HG02610 (cell line): ENCODE data around the gene LRRC4C.
"Not testable (repeated sequence)": the region's sequence is repeated elsewhere in the genome, so short reads cannot be mapped to it uniquely, and the experiment has no call there.

Source experiments
- ATAC-seq: cut with Tn5 transposase; IDR thresholded peaks from one replicate; pipeline ENCODE4 v1.9.1; 2021; ENCODE audit warnings: mild to moderate bottlenecking, moderate library complexity; ENCODE audit not compliant: unreplicated experiment

The LRRC4C gene

DNA sequence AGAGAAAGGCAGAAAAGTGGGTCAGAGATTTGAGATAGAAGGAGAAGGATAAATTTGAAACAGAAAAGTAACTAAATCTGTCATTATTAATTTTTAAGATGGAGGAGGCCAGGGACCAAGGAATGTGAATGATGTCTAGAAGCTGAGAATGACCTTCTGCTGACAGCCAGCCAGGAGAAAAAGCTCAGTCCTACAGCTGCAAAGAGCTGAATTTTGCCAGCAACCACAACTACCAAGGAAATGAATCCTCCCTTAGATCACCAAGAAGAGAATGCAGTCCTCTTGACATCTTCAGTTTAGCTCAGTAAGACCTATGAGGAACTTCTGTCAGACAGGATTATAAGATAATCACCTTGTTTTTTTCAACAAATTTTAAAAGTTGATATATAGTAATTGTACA is 538.2 kb downstream of the LRRC4C start:
- no peak for ATAC-seq

DNA sequence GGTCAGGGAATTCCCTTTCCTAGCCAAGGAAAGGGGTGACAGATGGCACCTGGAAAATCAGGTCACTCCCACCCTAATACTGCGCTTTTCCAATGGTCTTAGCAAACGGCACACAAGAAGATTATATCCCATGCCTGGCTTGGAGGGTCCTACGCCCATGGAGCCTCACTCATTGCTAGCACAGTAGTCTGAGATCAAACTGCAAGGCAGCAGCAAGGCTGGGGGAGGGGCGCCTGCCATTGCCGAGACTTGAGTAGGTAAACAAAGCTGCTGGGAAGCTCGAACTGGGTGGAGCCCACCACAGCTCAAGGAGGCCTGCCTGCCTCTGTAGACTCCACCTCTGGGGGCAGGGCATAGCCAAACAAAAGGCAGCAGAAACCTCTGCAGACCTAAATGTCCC is 548.7 kb downstream of the LRRC4C start:
- ATAC-seq: not testable (repeated sequence)

GRCh38 chr11:40894501-40894900 is 565.0 kb downstream of the LRRC4C start:
- ATAC-seq: no peak

GRCh38 chr11:40885250-40885954 is 574.0 kb downstream of the LRRC4C start:
- no peak for ATAC-seq

- no peak for ATAC-seq
Measured at GRCh38 chr11:40882301-40882700, 577.2 kb downstream of the LRRC4C start.

DNA sequence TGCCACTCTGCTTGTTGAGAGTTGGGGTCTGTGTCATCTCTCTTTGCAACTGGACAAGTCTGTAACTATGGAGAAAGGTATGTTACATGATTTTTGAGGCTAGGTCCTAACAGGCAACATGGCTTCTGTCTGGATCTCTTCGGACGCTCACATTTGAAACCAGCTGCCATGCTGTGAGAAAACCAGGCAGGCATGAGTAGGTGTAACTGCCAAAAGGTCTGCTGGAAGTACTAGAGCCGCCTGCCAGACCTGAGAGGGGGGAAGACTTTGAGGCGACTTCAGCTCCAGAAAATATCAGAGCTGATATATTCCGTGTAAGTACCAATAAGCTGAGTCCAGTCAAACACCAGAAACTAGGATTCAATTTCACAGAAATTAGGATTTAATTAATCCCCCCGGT is 579.5 kb downstream of the LRRC4C start:
- no peak for ATAC-seq

DNA sequence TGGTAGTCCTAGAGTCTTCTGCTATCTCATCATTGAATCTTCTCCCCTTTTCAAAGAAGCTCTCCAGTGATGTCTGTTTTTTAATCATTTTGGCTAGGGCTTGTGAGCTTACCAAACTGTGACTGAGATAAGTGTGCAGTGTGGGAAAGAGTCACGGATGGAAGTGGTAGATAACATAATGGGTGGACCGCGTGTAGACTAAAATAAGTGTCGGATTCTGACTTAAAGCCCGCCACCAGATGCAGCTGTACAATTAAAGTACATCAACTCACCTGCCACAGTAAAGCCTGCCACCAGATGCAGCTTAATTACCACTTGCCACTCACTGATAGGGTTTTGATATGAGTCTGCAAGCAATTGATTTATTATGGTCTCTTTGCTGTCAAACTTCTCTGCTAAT is 581.5 kb downstream of the LRRC4C start:
- ATAC-seq: no peak

DNA sequence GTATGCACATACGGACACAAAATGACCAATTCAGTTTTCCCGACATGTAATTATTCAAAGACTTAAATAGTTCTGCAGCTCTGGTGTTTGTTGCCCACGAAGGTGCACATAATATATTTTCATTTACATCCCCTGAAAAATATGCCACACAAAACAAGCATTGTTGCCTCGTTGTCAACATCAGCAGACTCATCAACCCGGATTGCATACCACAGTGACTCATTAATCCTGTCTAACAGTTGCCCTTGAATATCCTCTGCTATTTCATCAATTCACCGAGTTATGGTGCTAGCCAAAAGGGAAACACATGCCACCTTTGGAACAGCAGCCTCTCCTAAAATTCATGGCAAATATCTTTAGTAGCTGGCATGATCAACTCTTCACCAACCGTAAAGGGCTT is 582.2 kb downstream of the LRRC4C start:
- no peak for ATAC-seq

GRCh38 chr11:40867991-40868632 is 591.3 kb downstream of the LRRC4C start:
- ATAC-seq: no peak

DNA sequence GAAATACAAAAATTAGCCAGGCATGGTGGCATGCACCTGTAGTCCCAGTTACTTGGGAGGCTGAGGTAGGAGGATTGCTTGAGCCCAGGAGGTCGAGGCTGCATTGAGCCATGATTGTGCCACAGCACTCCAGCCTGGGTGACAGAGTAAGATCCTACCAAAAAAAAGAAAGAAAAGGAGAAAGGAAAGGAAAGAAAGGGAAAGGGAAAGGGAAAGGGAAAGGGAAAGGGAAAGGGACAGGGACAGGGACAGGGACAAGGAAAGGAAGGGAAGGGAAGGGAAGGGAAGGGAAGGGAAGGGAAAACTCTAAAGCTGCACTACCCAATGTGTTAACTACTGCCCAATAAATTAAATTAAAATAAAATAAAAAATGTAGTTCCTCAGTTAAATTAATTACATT is 601.7 kb downstream of the LRRC4C start:
- ATAC-seq: not testable (repeated sequence)

GRCh38 chr11:40842750-40843339 is 616.6 kb downstream of the LRRC4C start:
- ATAC-seq: no peak

GRCh38 chr11:40841231-40841630 is 618.2 kb downstream of the LRRC4C start:
- no peak for ATAC-seq

- no peak for ATAC-seq
Measured at GRCh38 chr11:40838181-40838683, 621.2 kb downstream of the LRRC4C start.

- no peak for ATAC-seq
Measured at GRCh38 chr11:40827116-40827515, 632.3 kb downstream of the LRRC4C start.

DNA sequence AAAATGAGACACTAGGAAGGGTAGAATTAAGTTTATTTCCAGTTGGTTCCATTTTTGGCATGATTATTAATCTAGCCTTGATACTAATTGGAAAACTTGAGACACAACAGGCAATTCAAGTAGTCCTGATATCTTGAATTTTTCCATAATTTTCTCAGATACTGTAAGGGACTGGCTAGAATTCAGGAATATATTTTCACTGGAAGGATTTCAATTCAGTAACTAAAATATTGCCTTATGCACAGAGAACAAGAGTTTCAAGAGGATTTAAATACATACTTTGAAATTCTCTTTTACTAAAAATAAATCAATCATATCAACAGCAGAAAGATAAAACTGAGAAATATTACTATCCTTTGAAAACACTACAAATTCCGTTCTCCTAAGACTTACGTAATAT is 632.9 kb downstream of the LRRC4C start:
- ATAC-seq: no peak

DNA sequence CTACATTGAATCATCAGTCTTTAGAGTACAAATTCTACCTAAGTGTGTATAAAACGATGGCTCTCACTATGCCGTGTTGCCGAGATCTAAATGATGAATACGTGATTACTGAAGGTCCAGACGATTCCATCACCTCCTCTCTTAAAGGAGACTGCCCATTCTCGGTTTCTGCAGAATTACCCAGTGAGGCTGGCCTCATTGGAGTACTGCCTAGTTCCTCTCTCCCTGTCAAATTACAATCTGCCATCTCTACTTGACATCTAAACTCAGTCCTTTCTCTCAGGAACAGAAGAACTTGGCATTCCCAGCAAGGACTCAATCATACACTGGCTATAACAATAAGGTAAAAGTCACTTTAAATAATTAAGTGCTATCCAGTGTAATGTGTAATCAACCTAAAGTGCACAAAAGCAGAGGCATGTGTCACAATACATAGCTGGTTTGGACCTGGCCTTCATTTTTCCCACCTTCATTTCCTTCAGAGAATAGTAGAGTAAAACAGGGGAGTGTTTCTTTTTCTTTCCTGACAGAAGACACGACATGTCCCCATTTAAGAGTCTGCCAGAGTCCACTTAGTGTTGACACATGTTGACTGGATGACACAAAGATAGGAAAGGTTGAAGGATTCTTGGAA is 634.1 kb downstream of the LRRC4C start:
- ATAC-seq: no peak

DNA sequence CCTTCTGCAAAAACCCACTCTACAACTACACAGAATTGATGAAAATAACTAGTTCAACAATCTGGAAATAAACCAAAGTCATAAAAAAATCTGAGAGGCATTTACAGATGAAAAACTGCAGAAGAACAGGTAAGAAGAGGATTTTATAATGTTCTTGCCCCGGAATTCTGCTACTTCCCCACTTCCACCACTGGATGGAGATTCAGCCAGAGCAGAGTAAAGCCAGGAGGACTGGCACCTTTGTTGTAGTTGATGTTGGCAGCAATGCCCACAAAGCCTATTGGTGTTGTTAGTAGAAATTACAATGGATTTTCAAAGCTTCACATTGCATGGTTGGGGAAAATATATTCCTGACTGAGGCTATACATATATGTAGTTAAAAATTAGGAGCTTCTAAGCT is 640.2 kb downstream of the LRRC4C start:
- ATAC-seq: no peak

DNA sequence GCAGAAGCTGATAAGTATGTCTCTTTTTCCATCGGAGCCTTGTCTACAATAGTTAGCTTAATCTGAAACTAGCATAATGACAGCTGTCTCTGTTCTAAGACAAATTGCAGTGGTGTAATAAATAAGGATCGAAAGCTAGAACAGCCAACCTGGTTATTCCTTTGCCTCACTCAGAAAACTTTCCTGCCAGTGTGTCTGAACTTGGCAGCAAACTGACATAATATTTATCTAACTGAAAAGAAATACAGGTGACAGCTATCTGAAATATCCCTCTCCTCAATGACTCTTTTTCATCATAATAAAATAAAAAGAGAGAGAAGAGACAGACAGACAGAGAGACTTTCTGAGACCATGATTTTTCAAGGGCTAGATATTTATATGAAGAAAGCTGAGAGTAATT is 642.5 kb downstream of the LRRC4C start:
- no peak for ATAC-seq

GRCh38 chr11:40797981-40798380 is 661.5 kb downstream of the LRRC4C start:
- no peak for ATAC-seq

GRCh38 chr11:40787224-40787623 is 672.2 kb downstream of the LRRC4C start:
- ATAC-seq: no peak

- no peak for ATAC-seq
Measured at GRCh38 chr11:40763046-40763445, 696.4 kb downstream of the LRRC4C start.

- ATAC-seq: no peak
Measured at GRCh38 chr11:40759341-40759740, 700.1 kb downstream of the LRRC4C start.
